OCI-LY1 (cell line): ENCODE results near the gene SRPRA.

Source experiments
- EZH2 ChIP-seq: fragments of 200-600 bp; sonication (generic), shearing (Covaris generic); IDR thresholded peaks from 2 replicates; pipeline ENCODE4 v1.8.0; 2017; ENCODE audit warnings: borderline replicate concordance, mixed run types, mild to moderate bottlenecking, antibody characterized with exemption, low read length, moderate library complexity, mixed read lengths
- TF ChIP-seq, protein P1 (sequence below): fragments of 200-600 bp; sonication (generic), shearing (Covaris generic); IDR thresholded peaks from 2 replicates; pipeline ENCODE4 v1.5.1; 2017; ENCODE audit warnings: mild to moderate bottlenecking, antibody characterized with exemption, low read length, moderate library complexity, mixed read lengths

DNA sequence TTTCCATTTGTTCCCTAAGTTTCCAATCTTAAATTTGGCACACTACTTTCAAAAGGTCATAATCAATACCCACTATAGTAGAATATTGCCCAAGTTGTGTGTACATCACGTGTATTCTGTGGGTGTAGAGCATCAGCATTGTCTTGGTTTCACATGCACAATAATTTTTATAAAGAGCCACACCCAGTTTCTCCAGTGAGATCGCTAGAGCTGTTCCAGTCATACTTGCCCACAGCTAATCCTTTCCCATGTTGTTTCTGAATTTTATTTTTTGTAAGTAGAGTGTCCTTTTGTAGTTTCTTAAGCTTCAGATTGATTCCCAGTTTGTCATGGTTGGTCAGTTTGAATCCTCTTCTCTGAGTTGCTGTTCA, 43.4 kb downstream of the SRPRA start:
- TF ChIP-seq, protein P1, sequence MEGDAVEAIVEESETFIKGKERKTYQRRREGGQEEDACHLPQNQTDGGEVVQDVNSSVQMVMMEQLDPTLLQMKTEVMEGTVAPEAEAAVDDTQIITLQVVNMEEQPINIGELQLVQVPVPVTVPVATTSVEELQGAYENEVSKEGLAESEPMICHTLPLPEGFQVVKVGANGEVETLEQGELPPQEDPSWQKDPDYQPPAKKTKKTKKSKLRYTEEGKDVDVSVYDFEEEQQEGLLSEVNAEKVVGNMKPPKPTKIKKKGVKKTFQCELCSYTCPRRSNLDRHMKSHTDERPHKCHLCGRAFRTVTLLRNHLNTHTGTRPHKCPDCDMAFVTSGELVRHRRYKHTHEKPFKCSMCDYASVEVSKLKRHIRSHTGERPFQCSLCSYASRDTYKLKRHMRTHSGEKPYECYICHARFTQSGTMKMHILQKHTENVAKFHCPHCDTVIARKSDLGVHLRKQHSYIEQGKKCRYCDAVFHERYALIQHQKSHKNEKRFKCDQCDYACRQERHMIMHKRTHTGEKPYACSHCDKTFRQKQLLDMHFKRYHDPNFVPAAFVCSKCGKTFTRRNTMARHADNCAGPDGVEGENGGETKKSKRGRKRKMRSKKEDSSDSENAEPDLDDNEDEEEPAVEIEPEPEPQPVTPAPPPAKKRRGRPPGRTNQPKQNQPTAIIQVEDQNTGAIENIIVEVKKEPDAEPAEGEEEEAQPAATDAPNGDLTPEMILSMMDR, result no peak
- TF ChIP-seq EZH2, result no peak
